A549 (cell line): Measurements from ENCODE around the gene SPAG9. TPM values are rescaled to one million over a fixed set of nuclear protein-coding genes. Genes with fewer than 3 reads are reported as not detected.

ENCODE experiments used
- ATAC-seq, 2 experiments: fragments of 200-7000 bp in 1 of 2; fragments of >200 bp in 1 of 2; cut with Nextera tagmentation in 1 of 2; cut with Tn5 transposase in 1 of 2; 3 replicates each; pipeline versions ENCODE4 v1.8.0 to v1.9.1; 2018 to 2020; ENCODE audit warnings: mild to moderate bottlenecking in 1 of 2, moderate library complexity in 1 of 2
- CTCF ChIA-PET: fragments of 300-600 bp; sonication (Branson Sonifier 250); formaldehyde crosslinking; extraction: SDS; loops from one replicate; lab custom pipeline; 2021; ENCODE audit warnings: antibody characterized with exemption, inconsistent platforms; lab: Yijun Ruan, JAX
- POLR2A ChIA-PET: fragments of 350-600 bp; formaldehyde crosslinking; extraction: SDS; loops from one replicate; lab custom pipeline; 2021; ENCODE audit warnings: antibody characterized with exemption, inconsistent platforms; lab: Yijun Ruan, JAX
- DNase-seq, 2 experiments: peaks; one replicate each; pipeline versions ENCODE4 v3.0.0 to v3.0.0-alpha.2; 2011 to 2016; ENCODE audit warnings: low read depth in 1 of 2, low spot score in 1 of 2
- FAIRE-seq: peaks from 2 replicates; lab custom pipeline; 2011; peaks lifted over from hg19 to GRCh38; lab: Jason Lieb, UNC
- H3K27ac ChIP-seq, 2 experiments: fragments of >200 bp; sonication (Bioruptor Twin); formaldehyde crosslinking; 3 replicates each; pipeline ENCODE4 v1.5.1; 2016 to 2017
- H3K4me1 ChIP-seq: fragments of >200 bp; sonication (Bioruptor Twin); formaldehyde crosslinking; 3 replicates; pipeline ENCODE4 v1.6.1; 2016
- H3K4me2 ChIP-seq: fragments of >200 bp; sonication (Bioruptor Twin); formaldehyde crosslinking; 3 replicates; pipeline ENCODE4 v1.6.1; 2016
- H3K4me3 ChIP-seq: fragments of >200 bp; sonication (Bioruptor Twin); formaldehyde crosslinking; 3 replicates; pipeline ENCODE4 v1.5.1; 2016
- H3K9me3 ChIP-seq: fragments of >200 bp; sonication (Bioruptor Twin); formaldehyde crosslinking; 3 replicates; pipeline ENCODE4 v1.6.1; 2016
- BHLHE40 ChIP-seq: IDR thresholded peaks from 2 replicates; pipeline ENCODE4 v1.6.1; 2012; ENCODE audit warnings: low read depth, low read length, inconsistent platforms
- CBX2 ChIP-seq: fragments of 200-600 bp; sonication (generic); IDR thresholded peaks from 2 replicates; pipeline ENCODE4 v1.6.1; 2016; ENCODE audit warnings: low read depth, mild to moderate bottlenecking, borderline replicate concordance
- CHD2 ChIP-seq: fragments of 150-350 bp; IDR thresholded peaks from 2 replicates; pipeline ENCODE4 v1.6.1; 2014; ENCODE audit warnings: low read length; ENCODE audit not compliant: partially characterized antibody
- CHD4 ChIP-seq: fragments of 200-600 bp; sonication (generic); IDR thresholded peaks from 2 replicates; pipeline ENCODE4 v1.6.1; 2016; ENCODE audit warnings: antibody characterized with exemption, mild to moderate bottlenecking, borderline replicate concordance
- E2F6 ChIP-seq: IDR thresholded peaks from 2 replicates; pipeline ENCODE4 v1.6.1; 2012; ENCODE audit warnings: low read depth, borderline replicate concordance
- EP300 ChIP-seq, 2 experiments: fragments of >200 bp; sonication (Bioruptor Twin); formaldehyde crosslinking; IDR thresholded peaks; 2 replicates in 1 of 2; 3 replicates in 1 of 2; pipeline ENCODE4 v1.6.1; 2016 to 2017
- FOXS1 ChIP-seq: fragments of 250-450 bp; sonication (Bioruptor Pico); IDR thresholded peaks from 2 replicates; pipeline ENCODE4 v1.5.0; 2020; ENCODE audit warnings: mild to moderate bottlenecking, moderate library complexity
- GATA3 ChIP-seq: IDR thresholded peaks from 2 replicates; pipeline ENCODE4 v1.6.1; 2012; ENCODE audit warnings: borderline replicate concordance
- HEYL ChIP-seq: fragments of 250-450 bp; sonication (Bioruptor Pico); IDR thresholded peaks from 2 replicates; pipeline ENCODE4 v1.8.0; 2021; ENCODE audit warnings: mild to moderate bottlenecking, moderate library complexity
- HOXA7 ChIP-seq: fragments of 250-450 bp; sonication (Bioruptor Pico); IDR thresholded peaks from 2 replicates; pipeline ENCODE4 v1.5.0; 2020; ENCODE audit warnings: mild to moderate bottlenecking, moderate library complexity
- JUNB ChIP-seq: fragments of >200 bp; sonication (Bioruptor Twin); formaldehyde crosslinking; IDR thresholded peaks from 2 replicates; pipeline ENCODE4 v1.6.1; 2016
- KDM1A ChIP-seq: fragments of 200-600 bp; sonication (generic); IDR thresholded peaks from 2 replicates; pipeline ENCODE4 v1.6.1; 2016; ENCODE audit warnings: low read depth, mild to moderate bottlenecking
- KDM5A ChIP-seq: fragments of 200-600 bp; sonication (generic); IDR thresholded peaks from 2 replicates; pipeline ENCODE4 v1.6.1; 2016; ENCODE audit warnings: antibody characterized with exemption, mild to moderate bottlenecking
- MAZ ChIP-seq: fragments of 150-350 bp; IDR thresholded peaks from 2 replicates; pipeline ENCODE4 v1.6.1; 2014; ENCODE audit warnings: antibody characterized with exemption, low read depth, low read length, borderline replicate concordance
- MYC ChIP-seq: IDR thresholded peaks from 2 replicates; pipeline ENCODE4 v1.6.1; 2012; ENCODE audit warnings: mild to moderate bottlenecking, inconsistent platforms, low read length, improper control_type of control experiment, borderline replicate concordance
- NPAS2 ChIP-seq: fragments of 250-450 bp; sonication (Bioruptor Pico); IDR thresholded peaks from 2 replicates; pipeline ENCODE4 v1.8.0; 2022; ENCODE audit warnings: mild to moderate bottlenecking, moderate library complexity, borderline replicate concordance
- NR3C1 ChIP-seq: fragments of >200 bp; sonication (Bioruptor Twin); formaldehyde crosslinking; IDR thresholded peaks from 3 replicates; pipeline ENCODE4 v1.6.1; 2017
- POLR2AphosphoS2 ChIP-seq: conservative IDR thresholded peaks from 2 replicates; pipeline ENCODE4 v1.6.1; 2012; ENCODE audit warnings: low read length, improper control_type of control experiment, inconsistent platforms
- RAD21 ChIP-seq, 2 experiments: fragments of >200 bp in 1 of 2; sonication (Bioruptor Twin) in 1 of 2; formaldehyde crosslinking in 1 of 2; IDR thresholded peaks in 1 of 2; conservative IDR thresholded peaks in 1 of 2; 2 replicates in 1 of 2; 3 replicates in 1 of 2; pipeline ENCODE4 v1.6.1; 2012 to 2018; ENCODE audit warnings: inconsistent platforms in 1 of 2
- RARB ChIP-seq: fragments of 250-450 bp; sonication (Bioruptor Pico); IDR thresholded peaks from 2 replicates; pipeline ENCODE4 v1.8.0; 2021; ENCODE audit warnings: mild to moderate bottlenecking, moderate library complexity
- RFX5 ChIP-seq: fragments of 450-650 bp; IDR thresholded peaks from 2 replicates; pipeline ENCODE4 v1.7.1; 2014; ENCODE audit warnings: antibody characterized with exemption, mild to moderate bottlenecking, moderate library complexity
- RNF2 ChIP-seq: fragments of 200-600 bp; sonication (generic); IDR thresholded peaks from 2 replicates; pipeline ENCODE4 v1.6.1; 2016; ENCODE audit warnings: low read depth, mild to moderate bottlenecking, antibody characterized with exemption, moderate library complexity, borderline replicate concordance
- SMC3 ChIP-seq: fragments of >200 bp; sonication (Bioruptor Twin); formaldehyde crosslinking; IDR thresholded peaks from 3 replicates; pipeline ENCODE4 v1.6.1; 2018; ENCODE audit warnings: inconsistent platforms
- TFCP2L1 ChIP-seq: fragments of 250-450 bp; sonication (Bioruptor Pico); IDR thresholded peaks from 2 replicates; pipeline ENCODE4 v1.5.0; 2021; ENCODE audit warnings: mild to moderate bottlenecking
- TP53 ChIP-seq: fragments of 250-450 bp; sonication (Bioruptor Pico); IDR thresholded peaks from 2 replicates; pipeline ENCODE4 v1.5.0; 2021; ENCODE audit warnings: mild to moderate bottlenecking, moderate library complexity
- ZC3H11A ChIP-seq: fragments of 450-650 bp; IDR thresholded peaks from 2 replicates; pipeline ENCODE4 v1.6.1; 2014; ENCODE audit warnings: antibody characterized with exemption, mild to moderate bottlenecking
- ZFP36 ChIP-seq: fragments of 450-650 bp; IDR thresholded peaks from 2 replicates; pipeline ENCODE4 v1.6.1; 2014; ENCODE audit warnings: borderline replicate concordance; ENCODE audit not compliant: partially characterized antibody
- ZNF302 ChIP-seq: fragments of 250-450 bp; sonication (Bioruptor Pico); IDR thresholded peaks from 2 replicates; pipeline ENCODE4 v1.9.0; 2021; ENCODE audit warnings: inconsistent platforms, mild to moderate bottlenecking, moderate library complexity
- WGBS: methylation state at CpG from one replicate; pipeline ENCODE4 v1.1.6; 2017; ENCODE audit errors: missing lambda C conversion rate; 5-methylcytosine and 5-hydroxymethylcytosine counted together
- polyA plus RNA-seq, 4 experiments: library from polyadenylated mRNA; depleted of rRNA in 3 of 4; stranded (reverse); fragments of >200 nt; fragmentation: RNase III in 1 of 4; extraction: RNeasy Plus Mini Kit Qiagen cat#74134 plus additional on column Dnase treatment in 1 of 4; gene quantifications; 2 replicates in 3 of 4; 3 replicates in 1 of 4; pipeline ENCODE4 v1.2.3, GENCODE V29; 2011 to 2017
- TF ChIP-seq, protein P1 (sequence below): fragments of 200-600 bp; sonication (generic); IDR thresholded peaks from 2 replicates; pipeline ENCODE4 v1.6.1; 2016; ENCODE audit warnings: antibody characterized with exemption, mild to moderate bottlenecking, moderate library complexity

Gene SPAG9
- polyA plus RNA-seq, 2 of the 4 experiments (the other 2 are of a cell fraction): 69.0 to 71.1 TPM

DNA sequence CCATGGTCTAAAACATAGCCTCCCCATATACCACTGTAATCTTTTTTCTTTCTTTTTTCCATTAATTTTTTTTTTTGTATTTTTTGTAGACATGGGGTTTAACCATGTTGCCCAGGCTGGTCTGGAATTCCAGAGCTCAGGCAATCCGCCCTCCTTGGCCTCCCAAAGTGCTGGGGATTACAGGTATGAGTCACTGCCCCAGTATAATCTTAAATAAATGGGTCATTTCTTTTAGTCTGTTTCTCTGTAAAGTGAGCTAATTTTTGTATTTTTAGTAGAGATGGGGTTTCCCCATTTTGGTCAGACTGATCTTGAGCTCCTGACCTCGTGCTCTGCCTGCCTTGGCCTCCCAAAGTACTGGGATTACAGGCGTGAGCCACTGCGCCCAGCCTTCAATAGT is 27.0 kb upstream of the SPAG9 start:
- no peak for DNase-seq
- TF ChIP-seq ZNF302 (CRISPR knock-in tag) (no peak), ZFP36 (no peak), NR3C1 (no peak), SMC3 (no peak), CHD2 (no peak), RFX5 (no peak), KDM1A (no peak), NPAS2 (CRISPR knock-in tag) (no peak), ZC3H11A (no peak), JUNB (no peak), CHD4 (no peak), MAZ (no peak), RNF2 (no peak), E2F6 (no peak), GATA3 (no peak), CBX2 (no peak), KDM5A (no peak), POLR2AphosphoS2 (no peak), RAD21 (conservative IDR thresholded peaks at IDR 0.05 in 1 of 2, IDR thresholded peaks at IDR 0.05 in 1 of 2) (no peak)
- TF ChIP-seq, protein P1, sequence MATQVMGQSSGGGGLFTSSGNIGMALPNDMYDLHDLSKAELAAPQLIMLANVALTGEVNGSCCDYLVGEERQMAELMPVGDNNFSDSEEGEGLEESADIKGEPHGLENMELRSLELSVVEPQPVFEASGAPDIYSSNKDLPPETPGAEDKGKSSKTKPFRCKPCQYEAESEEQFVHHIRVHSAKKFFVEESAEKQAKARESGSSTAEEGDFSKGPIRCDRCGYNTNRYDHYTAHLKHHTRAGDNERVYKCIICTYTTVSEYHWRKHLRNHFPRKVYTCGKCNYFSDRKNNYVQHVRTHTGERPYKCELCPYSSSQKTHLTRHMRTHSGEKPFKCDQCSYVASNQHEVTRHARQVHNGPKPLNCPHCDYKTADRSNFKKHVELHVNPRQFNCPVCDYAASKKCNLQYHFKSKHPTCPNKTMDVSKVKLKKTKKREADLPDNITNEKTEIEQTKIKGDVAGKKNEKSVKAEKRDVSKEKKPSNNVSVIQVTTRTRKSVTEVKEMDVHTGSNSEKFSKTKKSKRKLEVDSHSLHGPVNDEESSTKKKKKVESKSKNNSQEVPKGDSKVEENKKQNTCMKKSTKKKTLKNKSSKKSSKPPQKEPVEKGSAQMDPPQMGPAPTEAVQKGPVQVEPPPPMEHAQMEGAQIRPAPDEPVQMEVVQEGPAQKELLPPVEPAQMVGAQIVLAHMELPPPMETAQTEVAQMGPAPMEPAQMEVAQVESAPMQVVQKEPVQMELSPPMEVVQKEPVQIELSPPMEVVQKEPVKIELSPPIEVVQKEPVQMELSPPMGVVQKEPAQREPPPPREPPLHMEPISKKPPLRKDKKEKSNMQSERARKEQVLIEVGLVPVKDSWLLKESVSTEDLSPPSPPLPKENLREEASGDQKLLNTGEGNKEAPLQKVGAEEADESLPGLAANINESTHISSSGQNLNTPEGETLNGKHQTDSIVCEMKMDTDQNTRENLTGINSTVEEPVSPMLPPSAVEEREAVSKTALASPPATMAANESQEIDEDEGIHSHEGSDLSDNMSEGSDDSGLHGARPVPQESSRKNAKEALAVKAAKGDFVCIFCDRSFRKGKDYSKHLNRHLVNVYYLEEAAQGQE: no peak
- WGBS: 68% methylated on average over 4 of the region's 4 CpGs
- FAIRE-seq: no peak
- no peak for ATAC-seq
- H3K4me3 ChIP-seq: no peak overlapping the region
- H3K4me1 ChIP-seq: peaks cover 19% of the 10 kb centered on the region; the same call in 2 of the 3 replicates
- no peak overlapping the region for H3K27ac ChIP-seq
- ChIA-PET CTCF (interaction anchor here (0.7 to 2.8 kb wide), 5 partner anchors 18 to 198 kb away, joined by 3 to 8 read pairs (median 3); no protein-coding TSS in a partner anchor), POLR2A (interaction anchor here (2.1 kb wide), 1 partner anchor 27 kb away, joined by 13 read pairs; the partner anchor contains the start of gene SPAG9)
- no peak overlapping the region for H3K4me2 ChIP-seq
- H3K9me3 ChIP-seq: no peaks in the 10 kb centered on the region

GRCh38 chr17:51144266-51145022 is 23.8 kb upstream of the SPAG9 start:
- no peak overlapping the region for H3K4me3 ChIP-seq
- no peaks in the 10 kb centered on the region for H3K9me3 ChIP-seq
- peaks cover 11% of the 10 kb centered on the region; the same call in 1 of the 3 replicates for H3K4me1 ChIP-seq
- 88% methylated on average over 6 of the region's 6 CpGs for WGBS
- ATAC-seq: no peak
- no peak for TF ChIP-seq EP300 (IDR thresholded peaks at IDR 0.05)
- no peak for TF ChIP-seq BHLHE40
- no peak for TF ChIP-seq HOXA7
- no peak for TF ChIP-seq RARB (CRISPR knock-in tag)
- TF ChIP-seq TFCP2L1 (CRISPR knock-in tag): no peak
- no peak for TF ChIP-seq RAD21 (conservative IDR thresholded peaks at IDR 0.05 in 1 of 2, IDR thresholded peaks at IDR 0.05 in 1 of 2)
- TF ChIP-seq CHD4: no peak
- TF ChIP-seq FOXS1 (CRISPR knock-in tag): no peak
- TF ChIP-seq MYC: no peak
- TF ChIP-seq HEYL (CRISPR knock-in tag): no peak
- TF ChIP-seq TP53: no peak
- no peak overlapping the region for H3K4me2 ChIP-seq
- no peak overlapping the region for H3K27ac ChIP-seq
- DNase-seq: no peak
- no peak for FAIRE-seq
- POLR2A ChIA-PET: interaction anchor here (2.4 kb wide), 1 partner anchor 23 kb away, joined by 9 read pairs; the partner anchor contains the start of gene SPAG9
- CTCF ChIA-PET: interaction anchor here (1.2 to 3.9 kb wide), 2 partner anchors 8 to 144 kb away, joined by 3 to 21 read pairs; partner anchors contain the start of gene NME1
